H1 (cell line): ENCODE data around the gene LPP. TPM values are rescaled to one million over a fixed set of nuclear protein-coding genes. Genes with fewer than 3 reads are reported as not detected.

ENCODE experiments used
- BCL11A ChIP-seq, 2 experiments: IDR thresholded peaks; one replicate each; pipeline ENCODE4 v1.6.1; 2011; ENCODE audit warnings: low read depth in 2 of 2, low read length in 2 of 2, mild to moderate bottlenecking in 2 of 2
- CBX8 ChIP-seq: fragments of 300-800, 300-1000 bp; sonication (generic); IDR thresholded peaks from 2 replicates; pipeline ENCODE4 v1.7.1; 2016; ENCODE audit warnings: low read depth, low read length, borderline replicate concordance
- CHD7 ChIP-seq: fragments of 300-600 bp; sonication (generic); IDR thresholded peaks from 2 replicates; pipeline ENCODE4 v1.7.1; 2012; ENCODE audit warnings: low read length, moderate library complexity, mild to moderate bottlenecking, inconsistent platforms; ENCODE audit not compliant: insufficient replicate concordance
- FOSL1 ChIP-seq: IDR thresholded peaks from 2 replicates; pipeline ENCODE4 v1.6.1; 2011; ENCODE audit warnings: mild to moderate bottlenecking, low read depth, low read length, moderate library complexity; ENCODE audit not compliant: insufficient read depth
- GTF2F1 ChIP-seq: IDR thresholded peaks from 2 replicates; pipeline ENCODE4 v1.6.1; 2012; ENCODE audit warnings: low read depth, low read length, improper control_type of control experiment, borderline replicate concordance
- RNF2 ChIP-seq: fragments of 200-900, 300-1000 bp; sonication (generic); IDR thresholded peaks from 2 replicates; pipeline ENCODE4 v1.7.1; 2016; ENCODE audit warnings: borderline replicate concordance, low read depth, mild to moderate bottlenecking, antibody characterized with exemption, low read length; ENCODE audit not compliant: poor library complexity, severe bottlenecking; ENCODE audit errors: missing control alignments
- SP4 ChIP-seq: IDR thresholded peaks from 2 replicates; pipeline ENCODE4 v1.6.1; 2012; ENCODE audit warnings: low read length, inconsistent platforms
- polyA plus RNA-seq, 7 experiments: library from polyadenylated mRNA; depleted of rRNA in 3 of 7; stranded (reverse) in 5 of 7; unstranded in 2 of 7; fragments of >200 nt in 5 of 7; fragments of 200-250 nt in 2 of 7; gene quantifications; 1 replicate in 5 of 7; 2 replicates in 1 of 7; 4 replicates in 1 of 7; pipeline versions ENCODE4 v1.2.1 to v1.2.3, GENCODE V29; 2011 to 2013; ENCODE audit warnings: missing spikeins in 2 of 7, mixed read lengths in 2 of 7
- total RNA-seq: library from RNA; stranded (reverse); fragmentation: NEBNext Ultra II Directional; extraction: Animal tissue kit (Norgen Biotek cat#: 25700); gene quantifications from 2 replicates; pipeline ENCODE4 v1.2.1, GENCODE V29; 2021

LPP gene
- total and polyA plus RNA-seq, 2 of the 8 experiments (the other 6 are each of a cell fraction or from before 2014, with no cell fraction given), result 10.0 to 53.3 TPM

- TF ChIP-seq CHD7, result no peak
- no peak for TF ChIP-seq FOSL1
- no peak for TF ChIP-seq RNF2
- TF ChIP-seq GTF2F1, result no peak
- no peak for TF ChIP-seq CBX8
- no peak for TF ChIP-seq SP4
- TF ChIP-seq BCL11A (IDR thresholded peaks at IDR 0.05; ENCODE audit: low read depth in 2 of 2, low read length in 2 of 2), result no peak
Observed at GRCh38 chr3:188287762-188288505, 134.0 kb downstream of the LPP start (continued).
